ENCODE measurements around the gene CPVL. TPM values are rescaled to one million over a fixed set of nuclear protein-coding genes. Genes with fewer than 3 reads are reported as not detected.
A peak's percentile ranks its signal among the peaks of the same experiment; 100 is the strongest.

CPVL gene
- total and polyA plus RNA-seq, 2 of the 4 experiments (the other 2 are of a cell fraction) = not detected

GRCh38 chr7:29091715-29092114 is 54.6 kb downstream of the CPVL start:
- no peak overlapping the region for H2AK5ac ChIP-seq (ENCODE audit: low read depth, low read length)
- H4K91ac ChIP-seq (ENCODE audit: insufficient read depth, low read depth, low read length) = no peak overlapping the region
- no peaks in the 10 kb centered on the region for H3K9me1 ChIP-seq (ENCODE audit: insufficient read depth, low read length)
- no peak overlapping the region for H3K14ac ChIP-seq (replicated peaks; ENCODE audit: low read depth, low read length)
- H2BK120ac ChIP-seq (ENCODE audit: low read depth, low read length) = no peak overlapping the region
- DNase-seq (no peak), ATAC-seq (ENCODE audit: low read depth) (peak; percentile 46)
- BruUV-seq (replicated peaks) = no TSS peak
- no peak overlapping the region for H3K4ac ChIP-seq (ENCODE audit: low read depth, low read length)
- peak overlapping the region; percentile 52; the same call in 1 of the 2 replicates for H3K9ac ChIP-seq (ENCODE audit: low read depth, low read length)
- H3K27ac ChIP-seq (ENCODE audit: insufficient read depth, low read length) = no peak overlapping the region
- H3K18ac ChIP-seq (ENCODE audit: low read depth, low read length) = no peak overlapping the region; the same call in 1 of the 2 replicates
- H2AFZ ChIP-seq (replicated peaks; ENCODE audit: low read length, poor library complexity) = peak overlapping the region; percentile 88
- in situ Hi-C loops (cut with MboI; ENCODE audit: low sequenced_read_pairs) = no loop called here
- no peak overlapping the region for H2AK9ac ChIP-seq (replicated peaks; ENCODE audit: low read depth, low read length, poor library complexity)
- H2BK20ac ChIP-seq (ENCODE audit: low read depth, low read length) = no peak overlapping the region
- no peak overlapping the region for H3K23ac ChIP-seq (ENCODE audit: low read depth, low read length)
- no peak overlapping the region for H4K5ac ChIP-seq (ENCODE audit: low read depth, low read length)
- H2BK15ac ChIP-seq (ENCODE audit: low read depth, low read length) = no peak overlapping the region
- TF ChIP-seq SMC3 (IDR thresholded peaks at IDR 0.05; ENCODE audit: low read depth, low read length) = no peak
- no peak for TF ChIP-seq CTCF (conservative IDR thresholded peaks at IDR 0.05; ENCODE audit: low read depth, low read length)
- no peak for TF ChIP-seq BHLHE40 (IDR thresholded peaks at IDR 0.05; ENCODE audit: low read depth, low read length)
- no peak for TF ChIP-seq USF2 (IDR thresholded peaks at IDR 0.05; ENCODE audit: low read depth, low read length)
- TF ChIP-seq POLR2A (IDR thresholded peaks at IDR 0.05; ENCODE audit: low read depth, low read length) = no peak
- TF ChIP-seq RCOR1 (IDR thresholded peaks at IDR 0.05; ENCODE audit: insufficient replicate concordance, low read length) = no peak
- no peak for TF ChIP-seq CHD1 (IDR thresholded peaks at IDR 0.05; ENCODE audit: low read depth, low read length)
- WGBS, 2 experiments (ENCODE audit: extremely low coverage in 2 of 2, insufficient read length in 1 of 2) = no CpG with 5 or more reads among the region's 4 CpGs
- H3K4me2 ChIP-seq (ENCODE audit: low read depth, low read length) = peak overlapping the region; percentile 84
- no peak overlapping the region for H3K56ac ChIP-seq (ENCODE audit: extremely low read depth, insufficient read depth, low read length)
- ChIA-PET CTCF (interaction anchor here (1.3 to 2.0 kb wide), 3 partner anchors 15 to 170 kb away, joined by 5 to 6 read pairs (median 5); no protein-coding TSS in a partner anchor), POLR2A (ENCODE audit: unreplicated experiment) (no interaction called here)
- H4K8ac ChIP-seq (ENCODE audit: low read depth in 2 of 2, low read length in 2 of 2) = no peak overlapping the region
- no peaks in the 10 kb centered on the region for H3K9me3 ChIP-seq (ENCODE audit: control insufficient read depth, insufficient read depth, low read length)
- peak overlapping the region; percentile 49 for H3K4me3 ChIP-seq (ENCODE audit: insufficient read depth, low read depth, low read length)
- H3K4me1 ChIP-seq (ENCODE audit: control insufficient read depth, insufficient read depth, low read length) = peaks cover 2% of the 10 kb centered on the region; the same call in 1 of the 2 replicates
- H3K79me1 ChIP-seq (ENCODE audit: low read depth in 1 of 2, low read length in 2 of 2) = no peaks in the 10 kb centered on the region
- no peaks in the 10 kb centered on the region for H3K36me3 ChIP-seq (ENCODE audit: control insufficient read depth, insufficient read depth, low read length)
- peaks cover 13% of the 10 kb centered on the region for H3K27me3 ChIP-seq (ENCODE audit: control insufficient read depth, insufficient read depth, low read length)
- dilution Hi-C loops (cut with HindIII; ENCODE audit: low sequenced_read_pairs, unreplicated experiment) = no loop called here
- H2BK5ac ChIP-seq (ENCODE audit: low read depth, low read length, poor library complexity, severe bottlenecking) = no peak overlapping the region
- no peaks in the 10 kb centered on the region for H4K20me1 ChIP-seq (ENCODE audit: insufficient read depth, low read length)
- intact Hi-C loops (cut with micrococcal nuclease) = no loop called here

Data from IMR-90 (cell line).